Body of pancreas (tissue), 4 donors: Measurements from ENCODE around the gene HYKK. TPM values are rescaled to one million over a fixed set of nuclear protein-coding genes. Genes with fewer than 3 reads are reported as not detected.
"Not testable (repeated sequence)": the region's sequence is repeated elsewhere in the genome, so short reads cannot be mapped to it uniquely, and the experiment has no call there.

Source experiments
- ATAC-seq: fragments of 150-250 bp; one replicate; pipeline ENCODE4 v1.9.1; 2016
- DNase-seq, 4 donors: peaks; one replicate each; pipeline ENCODE4 v3.0.0-alpha.2; 2019
- H3K27ac ChIP-seq, 4 donors: fragments of 200-600 bp; sonication (generic); 1 replicate in 3 of 4; 2 replicates in 1 of 4; pipeline versions ENCODE4 v1.5.1 to v1.6.1; 2016 to 2019; ENCODE audit warnings: mild to moderate bottlenecking in 1 of 4, mixed read lengths in 1 of 4, moderate library complexity in 1 of 4
- H3K27me3 ChIP-seq, 2 donors: fragments of 200-600 bp; sonication (generic); one replicate each; pipeline ENCODE4 v1.6.0; 2016; ENCODE audit warnings: mild to moderate bottlenecking in 1 of 2
- H3K36me3 ChIP-seq, 2 donors: fragments of 200-600 bp; sonication (generic); replicated peaks in 1 of 2; 2 replicates each; pipeline ENCODE4 v1.5.1; 2016; ENCODE audit warnings: low read depth in 2 of 2; ENCODE audit not compliant: insufficient read depth in 1 of 2
- H3K4me1 ChIP-seq: fragments of 200-600 bp; sonication (generic); one replicate; pipeline ENCODE4 v1.6.0; 2016
- H3K4me3 ChIP-seq, 2 donors: fragments of 200-600 bp; sonication (generic); 1 replicate in 1 of 2; 2 replicates in 1 of 2; pipeline ENCODE4 v1.5.1; 2016 to 2019
- H3K9me3 ChIP-seq, 3 donors: fragments of 200-600 bp; sonication (generic); 1 replicate in 2 of 3; 2 replicates in 1 of 3; pipeline ENCODE4 v1.5.1; 2016
- CTCF ChIP-seq, 7 experiments: fragments of 450-650 bp in 4 of 7; fragments of 200-600 bp in 3 of 7; sonication (generic) in 3 of 7; IDR thresholded peaks; one replicate each; pipeline ENCODE4 v1.5.1; 2016 to 2019; ENCODE audit warnings: antibody characterized with exemption in 7 of 7
- POLR2A ChIP-seq, 3 donors: fragments of 450-650 bp; IDR thresholded peaks; one replicate each; pipeline ENCODE4 v1.6.1; 2016; ENCODE audit warnings: antibody characterized with exemption in 3 of 3, mild to moderate bottlenecking in 2 of 3
- WGBS, 2 donors: methylation state at CpG; one replicate each; pipeline ENCODE4 v1.1.5; 2017; 5-methylcytosine and 5-hydroxymethylcytosine counted together
- intact Hi-C: fragments of 100-400 bp; cut with DNase I; formaldehyde crosslinking; loops from one replicate; pipeline ENCODE4 v1.15.1; 2023
- total RNA-seq, 2 donors: library from RNA; depleted of rRNA; stranded (reverse); fragments of >200 nt; gene quantifications; one replicate each; pipeline ENCODE4 v1.1.0, GENCODE V29; 2016

The HYKK gene
- total RNA-seq, 2 donors from 2014 or later = 2.6 to 8.3 TPM

- no peak for ATAC-seq
- Histone ChIP-seq H3K9me3 (no peaks in the 10 kb centered on the region), H3K27me3 (no peaks in the 10 kb centered on the region), H3K27ac (no peak overlapping the region), H3K4me1 (no peaks in the 10 kb centered on the region), H3K4me3 (no peak overlapping the region), H3K36me3 (peaks cover 0 to 15% of the 10 kb centered on the region in 2 donors)
- intact Hi-C loops = no loop called here
- no peak for TF ChIP-seq CTCF (IDR thresholded peaks at IDR 0.05)
- TF ChIP-seq POLR2A (IDR thresholded peaks at IDR 0.05) = no peak
- no peak for DNase-seq
- WGBS, 2 donors = 41 to 46% methylated on average over 5 of the region's 5 CpGs
Measured at GRCh38 chr15:78552597-78552996, 45.2 kb downstream of the HYKK start.

GRCh38 chr15:78560201-78560600 lies 52.8 kb downstream of the HYKK start:
- ATAC-seq, H3K36me3 ChIP-seq, intact Hi-C loops, H3K27ac ChIP-seq, DNase-seq, H3K27me3 ChIP-seq, H3K9me3 ChIP-seq, H3K4me1 ChIP-seq, H3K4me3 ChIP-seq: not testable (repeated sequence)
- WGBS, 2 donors = 93% methylated on average over 10 of the region's 10 CpGs

DNA sequence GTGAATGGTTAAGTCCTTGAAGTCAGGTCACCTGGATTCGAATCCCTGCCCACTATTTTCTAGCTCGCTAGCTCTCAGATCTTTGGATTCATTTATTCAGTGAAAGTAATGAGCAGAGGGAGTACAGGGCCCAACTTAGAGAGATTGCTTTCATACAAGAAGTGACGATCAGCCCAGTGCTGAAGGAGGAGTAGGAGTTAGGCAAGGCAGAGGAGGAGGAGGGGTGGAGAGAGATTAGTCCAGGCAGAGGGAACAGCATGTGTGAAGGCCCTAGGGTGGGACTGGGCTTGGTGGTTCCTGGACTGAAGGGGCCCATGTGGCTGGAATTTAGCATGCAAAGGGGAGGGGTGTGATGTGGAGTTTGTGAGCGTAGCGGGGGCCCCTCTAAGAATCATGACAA lies 54.1 kb downstream of the HYKK start:
- DNase-seq (no peak), ATAC-seq (no peak)
- H3K36me3 ChIP-seq = no peaks in the 10 kb centered on the region
- H3K4me3 ChIP-seq = no peak overlapping the region
- WGBS, 2 donors = 73 to 84% methylated on average over 5 of the region's 5 CpGs
- intact Hi-C loops = no loop called here
- no peaks in the 10 kb centered on the region for H3K27me3 ChIP-seq
- H3K9me3 ChIP-seq = no peaks in the 10 kb centered on the region
- TF ChIP-seq POLR2A (IDR thresholded peaks at IDR 0.05) (no peak), CTCF (IDR thresholded peaks at IDR 0.05) (no peak)
- H3K4me1 ChIP-seq = peaks cover 14% of the 10 kb centered on the region
- no peak overlapping the region for H3K27ac ChIP-seq

DNA sequence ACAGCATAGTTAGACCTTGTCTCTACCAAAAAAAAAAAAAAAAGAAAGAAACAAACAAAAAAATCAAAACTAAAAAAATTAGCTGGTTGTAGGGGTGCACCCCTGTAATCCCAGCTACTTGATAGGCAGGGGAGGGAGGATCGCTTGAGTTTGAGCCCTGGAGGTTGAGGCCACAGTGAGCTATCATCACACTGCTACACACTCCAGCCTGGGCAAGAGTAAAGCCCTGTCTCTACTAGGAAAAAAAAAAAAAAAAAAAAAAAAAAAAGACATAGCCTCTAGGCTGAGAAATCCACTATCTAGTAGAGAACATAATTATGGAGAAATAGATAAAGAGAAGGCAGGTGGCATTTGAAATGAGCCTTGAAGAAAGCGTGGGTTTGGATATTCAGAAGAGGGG lies 55.7 kb downstream of the HYKK start:
- Histone ChIP-seq H3K36me3 (no peaks in the 10 kb centered on the region), H3K27me3 (no peaks in the 10 kb centered on the region), H3K9me3 (no peaks in the 10 kb centered on the region), H3K4me1 (peaks cover 17% of the 10 kb centered on the region), H3K4me3 (no peak overlapping the region), H3K27ac (no peak overlapping the region)
- 87 to 94% methylated on average over 2 of the region's 2 CpGs for WGBS, 2 donors
- ATAC-seq (no peak), DNase-seq (no peak)
- no peak for TF ChIP-seq POLR2A (IDR thresholded peaks at IDR 0.05)
- intact Hi-C loops = no loop called here

DNA sequence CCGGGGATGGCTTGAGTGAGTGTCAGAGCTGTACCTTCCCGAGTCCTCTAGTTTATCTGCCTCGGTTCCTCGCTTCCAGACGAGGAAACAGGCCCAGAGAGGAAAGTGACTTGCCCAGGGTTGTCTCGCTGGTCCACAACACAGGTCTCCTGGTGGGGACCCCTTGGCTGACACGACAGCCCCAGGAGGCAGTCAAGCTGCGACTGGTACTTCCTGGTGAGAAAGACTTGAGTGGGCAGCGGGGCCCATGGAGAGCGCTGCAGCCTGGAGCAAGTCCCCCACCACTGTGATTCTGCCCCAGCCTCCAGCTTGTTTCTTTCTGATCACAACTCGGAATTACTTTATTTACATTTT lies 57.3 kb downstream of the HYKK start:
- WGBS, 2 donors = 56 to 65% methylated on average over 11 of the region's 11 CpGs
- ATAC-seq = no peak
- Histone ChIP-seq H3K4me3 (no peak overlapping the region), H3K9me3 (no peaks in the 10 kb centered on the region), H3K27ac (peak overlapping the region in 1 of 4 donors; percentile 28), H3K36me3 (no peaks in the 10 kb centered on the region), H3K4me1 (peaks cover 17% of the 10 kb centered on the region), H3K27me3 (no peaks in the 10 kb centered on the region)
- no peak for DNase-seq
- TF ChIP-seq CTCF (IDR thresholded peaks at IDR 0.05) = no peak
- no peak for TF ChIP-seq POLR2A (IDR thresholded peaks at IDR 0.05)
- intact Hi-C loops = no loop called here

DNA sequence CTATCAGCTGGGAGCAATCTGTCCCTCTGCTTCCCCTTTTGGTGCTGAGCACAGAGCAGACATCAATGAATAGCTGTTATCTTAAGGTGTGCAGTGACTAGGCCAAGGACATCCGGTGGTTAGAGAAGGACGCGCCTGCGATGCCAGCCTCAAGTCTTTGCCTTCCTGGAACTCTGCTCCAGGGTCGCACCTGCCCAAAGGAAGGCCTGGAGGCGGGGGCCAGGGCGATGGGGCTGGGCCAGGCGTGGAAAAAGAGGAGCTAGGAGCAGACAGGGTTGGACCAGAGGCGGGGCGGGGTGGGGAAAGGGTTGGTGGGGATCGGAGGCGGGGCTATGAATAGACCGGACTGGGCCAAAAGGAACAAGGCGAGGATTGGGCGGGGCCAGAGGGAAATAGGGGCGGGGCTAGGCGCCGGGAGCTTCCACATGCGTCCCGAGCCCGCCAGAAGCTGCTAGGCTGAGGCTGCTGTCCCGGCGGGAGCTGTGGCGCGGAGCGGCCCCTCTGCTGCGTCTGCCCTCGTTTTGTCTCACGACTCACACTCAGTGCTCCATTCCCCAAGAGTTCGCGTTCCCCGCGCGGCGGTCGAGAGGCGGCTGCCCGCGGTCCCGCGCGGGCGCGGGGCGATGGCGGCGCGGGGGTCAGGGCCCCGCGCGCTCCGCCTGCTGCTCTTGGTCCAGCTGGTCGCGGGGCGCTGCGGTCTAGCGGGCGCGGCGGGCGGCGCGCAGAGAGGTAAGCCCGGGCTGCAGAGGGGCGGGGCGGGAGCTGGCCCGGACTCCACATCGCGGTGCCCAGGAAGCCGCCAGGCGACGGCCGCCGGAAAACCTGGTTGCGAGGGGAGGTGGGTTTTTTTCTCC lies 57.9 kb downstream of the HYKK start, which contains the start of gene CHRNA5:
Gene CHRNA5, plus strand, starts transcription at position 424 of the 854 bp plus-strand sequence. Its CDS starts 200 bp downstream, at position 624.
- no peaks in the 10 kb centered on the region for H3K27me3 ChIP-seq
- H3K4me3 ChIP-seq = peak within 1 kb of the TSS in 1 of 2 donors; percentile 8
- peaks cover 17% of the 10 kb centered on the region for H3K4me1 ChIP-seq
- intact Hi-C loops = no loop called here
- TF ChIP-seq POLR2A (IDR thresholded peaks at IDR 0.05) = peak; percentile 49 to 61 (median 55)
- no peak for TF ChIP-seq CTCF (IDR thresholded peaks at IDR 0.05)
- WGBS, 2 donors = 0 to 1% methylated on average over 30 to 75 of the region's 75 CpGs
- DNase-seq (peak; percentile 89 to 98 (median 97)), ATAC-seq (peak; percentile 94)
- H3K27ac ChIP-seq = peak within 1 kb of the TSS; percentile 28 to 75 (median 54)
- H3K9me3 ChIP-seq = no peaks in the 10 kb centered on the region
- H3K36me3 ChIP-seq = no peaks in the 10 kb centered on the region
